Body of pancreas (tissue), 4 donors: ENCODE measurements around the gene TXNDC8.

Experiments
- CTCF ChIP-seq, 7 experiments: fragments of 450-650 bp in 4 of 7; fragments of 200-600 bp in 3 of 7; sonication (generic) in 3 of 7; IDR thresholded peaks; one replicate each; pipeline ENCODE4 v1.5.1; 2016 to 2019; ENCODE audit warnings: antibody characterized with exemption in 7 of 7
- POLR2A ChIP-seq, 3 donors: fragments of 450-650 bp; IDR thresholded peaks; one replicate each; pipeline ENCODE4 v1.6.1; 2016; ENCODE audit warnings: antibody characterized with exemption in 3 of 3, mild to moderate bottlenecking in 2 of 3

GRCh38 chr9:110336363-110336762 is 1.3 kb downstream of the TXNDC8 start:
- TF ChIP-seq CTCF (IDR thresholded peaks at IDR 0.05) (no peak), POLR2A (IDR thresholded peaks at IDR 0.05) (no peak)
